SK-N-MC (cell line): ENCODE data around the gene NTN4.

Experiments used
- EZH2 ChIP-seq: fragments of 200-600 bp; sonication (generic); IDR thresholded peaks from one replicate; pipeline ENCODE4 v1.6.1; 2017; ENCODE audit warnings: antibody characterized with exemption
- FOXP2 ChIP-seq: optimal IDR thresholded peaks from 2 replicates; pipeline ENCODE3; 2011; ENCODE audit warnings: mild to moderate bottlenecking, moderate library complexity; ENCODE audit not compliant: insufficient read depth; ENCODE audit errors: extremely low read length, control extremely low read depth
- POLR2AphosphoS5 ChIP-seq: IDR thresholded peaks from 2 replicates; pipeline ENCODE4 v1.6.1; 2012; ENCODE audit warnings: mild to moderate bottlenecking, low read depth, low read length, borderline replicate concordance

GRCh38 chr12:95738024-95738611, 52.4 kb downstream of the NTN4 start:
- no peak for TF ChIP-seq POLR2AphosphoS5
- no peak for TF ChIP-seq EZH2
- no peak for TF ChIP-seq FOXP2
